Adrenal gland (tissue), 12 donors: Measurements from ENCODE around the gene FCRL5. TPM values are rescaled to one million over a fixed set of nuclear protein-coding genes. Genes with fewer than 3 reads are reported as not detected.

Experiments
- DNase-seq, 7 donors: peaks; one replicate each; pipeline ENCODE4 v3.0.0-alpha.2; 2019 to 2020
- H3K27ac ChIP-seq, 5 donors: fragments of 200-600 bp; sonication (generic) in 4 of 5; 1 replicate in 3 of 5; 2 replicates in 2 of 5; pipeline versions ENCODE4 v1.5.1 to v1.8.0; 2016 to 2020; ENCODE audit warnings: mild to moderate bottlenecking in 1 of 5
- H3K27me3 ChIP-seq: fragments of 200-600 bp; 2 replicates; pipeline ENCODE4 v1.8.0; 2021
- H3K36me3 ChIP-seq, 2 donors: fragments of 200-600 bp; replicated peaks in 1 of 2; 1 replicate in 1 of 2; 2 replicates in 1 of 2; pipeline versions ENCODE4 v1.5.1 to v1.8.0; 2018 to 2022
- H3K4me1 ChIP-seq, 2 donors: fragments of 200-600 bp; replicated peaks in 1 of 2; 1 replicate in 1 of 2; 2 replicates in 1 of 2; pipeline versions ENCODE4 v1.5.1 to v1.8.0; 2018 to 2021
- H3K4me3 ChIP-seq, 4 donors: fragments of 200-600 bp; sonication (generic) in 3 of 4; one replicate each; pipeline ENCODE4 v1.5.1; 2016 to 2018
- H3K9me3 ChIP-seq, 3 donors: fragments of 200-600 bp; sonication (generic) in 1 of 3; replicated peaks in 1 of 3; 1 replicate in 2 of 3; 2 replicates in 1 of 3; pipeline versions ENCODE4 v1.5.1 to v1.8.0; 2016 to 2021
- POLR2A ChIP-seq, 2 donors: fragments of 450-650 bp; IDR thresholded peaks; one replicate each; pipeline ENCODE4 v1.6.1; 2017; ENCODE audit warnings: antibody characterized with exemption in 2 of 2, mild to moderate bottlenecking in 2 of 2, moderate library complexity in 1 of 2
- WGBS, 4 donors: extraction: QIAGEN DNeasy Blood & Tissue Kit in 2 of 4; methylation state at CpG; one replicate each; pipeline versions ENCODE4 v1.1.5 to v1.1.7; 2013 to 2017; 5-methylcytosine and 5-hydroxymethylcytosine counted together
- intact Hi-C, 2 donors: fragments of 100-400 bp; cut with DNase I; formaldehyde crosslinking; loops; one replicate each; pipeline versions ENCODE4 v1.14.1 to v1.15.0; 2022 to 2023
- polyA plus RNA-seq, 3 donors: library from polyadenylated mRNA; stranded (reverse); fragments of 200-250 nt in 2 of 3; fragments of 350-450 nt in 1 of 3; fragmentation: Illumina TruSeq in 1 of 3; extraction: RNeasy Lipid Tissue Mini Kit (QIAGEN cat#74804) in 1 of 3; gene quantifications; one replicate each; pipeline ENCODE4 v1.2.3, GENCODE V29; 2013 to 2014
- total RNA-seq, 9 donors: library from RNA; depleted of rRNA in 4 of 9; stranded (reverse); fragments of >200 nt in 4 of 9; fragments of 120-200 nt in 1 of 9; fragmentation: NEBNext Ultra II Directional in 1 of 9; extraction: Animal tissue kit (Norgen Biotek cat#: 25700) in 1 of 9; gene quantifications; one replicate each; pipeline versions ENCODE4 v1.1.0 to v1.2.4, GENCODE V29; 2013 to 2023
- TF ChIP-seq, protein P1 (sequence below), 6 experiments: fragments of 450-650 bp in 4 of 6; fragments of 200-600 bp in 2 of 6; sonication (generic) in 1 of 6; IDR thresholded peaks; 1 replicate in 5 of 6; 2 replicates in 1 of 6; pipeline versions ENCODE4 v1.5.1 to v1.8.0; 2016 to 2021; ENCODE audit warnings: antibody characterized with exemption in 6 of 6, mild to moderate bottlenecking in 2 of 6, moderate library complexity in 1 of 6
- donor health status: healthy with polysubstance abuse.
- donor health status: Bipolar disorder and iron deficiency.
- donor health status: DM: yes; HTN: yes; CAD: no.
- donor health status: DM: no; HTN: no; CAD: no.
- donor health status: DM: no; HTN: no; CAD: no.
- donor health status: DM: yes; HTN: yes; CAD: no.

The FCRL5 gene
- total and polyA plus RNA-seq, 12 donors, result under 0.01 to 1.1 (median 0.24) TPM; not detected in 5

DNA sequence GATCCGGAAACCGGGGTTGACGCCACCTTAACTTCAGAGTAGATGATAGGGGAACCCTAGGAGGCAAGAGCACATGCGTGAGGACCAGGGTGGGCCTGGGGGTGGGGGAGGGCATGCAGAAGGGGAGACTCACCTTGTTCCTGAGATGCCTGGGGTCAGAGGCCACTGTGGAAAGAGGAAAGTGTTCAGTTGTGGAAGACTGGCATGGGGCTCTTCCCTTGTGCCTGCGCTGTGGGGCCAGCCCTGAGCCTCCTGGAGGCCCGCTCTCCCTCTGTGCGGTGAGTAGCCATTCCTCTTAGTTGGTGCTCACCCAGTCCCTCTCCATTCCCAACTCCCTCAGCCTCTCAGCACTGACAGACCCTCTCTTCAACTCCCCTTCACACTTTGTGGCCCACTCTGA is 36.6 kb downstream of the FCRL5 start:
- TF ChIP-seq, protein P1, sequence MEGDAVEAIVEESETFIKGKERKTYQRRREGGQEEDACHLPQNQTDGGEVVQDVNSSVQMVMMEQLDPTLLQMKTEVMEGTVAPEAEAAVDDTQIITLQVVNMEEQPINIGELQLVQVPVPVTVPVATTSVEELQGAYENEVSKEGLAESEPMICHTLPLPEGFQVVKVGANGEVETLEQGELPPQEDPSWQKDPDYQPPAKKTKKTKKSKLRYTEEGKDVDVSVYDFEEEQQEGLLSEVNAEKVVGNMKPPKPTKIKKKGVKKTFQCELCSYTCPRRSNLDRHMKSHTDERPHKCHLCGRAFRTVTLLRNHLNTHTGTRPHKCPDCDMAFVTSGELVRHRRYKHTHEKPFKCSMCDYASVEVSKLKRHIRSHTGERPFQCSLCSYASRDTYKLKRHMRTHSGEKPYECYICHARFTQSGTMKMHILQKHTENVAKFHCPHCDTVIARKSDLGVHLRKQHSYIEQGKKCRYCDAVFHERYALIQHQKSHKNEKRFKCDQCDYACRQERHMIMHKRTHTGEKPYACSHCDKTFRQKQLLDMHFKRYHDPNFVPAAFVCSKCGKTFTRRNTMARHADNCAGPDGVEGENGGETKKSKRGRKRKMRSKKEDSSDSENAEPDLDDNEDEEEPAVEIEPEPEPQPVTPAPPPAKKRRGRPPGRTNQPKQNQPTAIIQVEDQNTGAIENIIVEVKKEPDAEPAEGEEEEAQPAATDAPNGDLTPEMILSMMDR (IDR thresholded peaks at IDR 0.05), result no peak
- TF ChIP-seq POLR2A (IDR thresholded peaks at IDR 0.05), result no peak

GRCh38 chr1:157515141-157515540 is 37.2 kb downstream of the FCRL5 start:
- TF ChIP-seq, protein P1 (IDR thresholded peaks at IDR 0.05), result no peak
- no peak for TF ChIP-seq POLR2A (IDR thresholded peaks at IDR 0.05)
- no peak overlapping the region for H3K4me3 ChIP-seq
- H3K36me3 ChIP-seq, result no peaks in the 10 kb centered on the region
- WGBS, 4 donors, result 85 to 93% (median 90%) methylated on average over 1 to 3 of the region's 3 CpGs
- no peak overlapping the region for H3K27ac ChIP-seq
- no peaks in the 10 kb centered on the region for H3K27me3 ChIP-seq
- DNase-seq, result no peak
- intact Hi-C loops, result no loop called here
- H3K9me3 ChIP-seq, result no peaks in the 10 kb centered on the region
- H3K4me1 ChIP-seq, result peaks cover 0 to 6% of the 10 kb centered on the region in 2 donors

More for the DNA sequence above, 36.6 kb downstream of the FCRL5 start:
- Histone ChIP-seq H3K27ac (no peak overlapping the region), H3K4me1 (peaks cover 0 to 6% of the 10 kb centered on the region in 2 donors), H3K36me3 (no peaks in the 10 kb centered on the region), H3K27me3 (no peaks in the 10 kb centered on the region), H3K9me3 (no peaks in the 10 kb centered on the region), H3K4me3 (no peak overlapping the region)
- 82 to 97% (median 94%) methylated on average over 4 to 7 of the region's 7 CpGs for WGBS, 4 donors
- no peak for DNase-seq
- intact Hi-C loops, result no loop called here

GRCh38 chr1:157512036-157512969 is 40.0 kb downstream of the FCRL5 start:
- Histone ChIP-seq H3K9me3 (no peaks in the 10 kb centered on the region), H3K4me1 (peaks cover 0 to 6% of the 10 kb centered on the region in 2 donors), H3K36me3 (no peaks in the 10 kb centered on the region), H3K27me3 (no peaks in the 10 kb centered on the region), H3K4me3 (no peak overlapping the region), H3K27ac (no peak overlapping the region)
- intact Hi-C loops, result no loop called here
- no peak for DNase-seq
- TF ChIP-seq POLR2A (IDR thresholded peaks at IDR 0.05), result no peak
- TF ChIP-seq, protein P1 (IDR thresholded peaks at IDR 0.05), result no peak
- WGBS, 4 donors, result 77 to 86% (median 82%) methylated on average over 3 of the region's 3 CpGs

- no peaks in the 10 kb centered on the region for H3K27me3 ChIP-seq
- no peaks in the 10 kb centered on the region for H3K36me3 ChIP-seq
- H3K4me3 ChIP-seq, result no peak overlapping the region
- H3K9me3 ChIP-seq, result no peaks in the 10 kb centered on the region
- peaks cover 0 to 6% of the 10 kb centered on the region in 2 donors for H3K4me1 ChIP-seq
- WGBS, 4 donors, result 84 to 91% (median 89%) methylated on average over 9 of the region's 9 CpGs
- no peak overlapping the region for H3K27ac ChIP-seq
- DNase-seq, result no peak
- TF ChIP-seq, protein P1 (IDR thresholded peaks at IDR 0.05), result no peak
- no peak for TF ChIP-seq POLR2A (IDR thresholded peaks at IDR 0.05)
- intact Hi-C loops, result no loop called here
Observed at GRCh38 chr1:157509546-157510232, 42.6 kb downstream of the FCRL5 start.
